ENCODE data around the gene DDX10. TPM values are rescaled to one million over a fixed set of nuclear protein-coding genes. Genes with fewer than 3 reads are reported as not detected.

DDX10 gene
- total and polyA plus RNA-seq, 9 of the 15 experiments (the other 6 are each of a cell fraction or from before 2014, with no cell fraction given) = 33.9 to 94.6 (median 50.7) TPM

DNA sequence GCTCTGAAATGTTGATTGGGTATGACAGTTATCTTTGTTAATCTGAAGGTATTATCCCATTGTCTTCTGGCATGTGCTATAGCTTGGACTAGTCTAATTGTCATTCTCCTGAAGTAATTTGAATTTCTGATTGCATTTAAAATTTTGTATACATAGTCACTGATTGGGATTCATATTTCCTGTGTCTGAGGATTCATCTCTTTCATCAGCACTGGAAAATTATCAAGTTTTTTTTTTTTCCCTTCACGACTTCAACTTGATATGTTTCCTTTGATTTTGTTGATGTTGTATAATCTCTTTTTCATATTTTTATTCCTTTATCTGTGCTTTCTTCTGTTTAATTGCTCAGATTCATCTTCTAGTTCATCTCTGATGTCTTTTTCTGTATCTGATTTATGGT lies 104.1 kb downstream of the DDX10 start:
- BruUV-seq (replicated peaks) = no TSS peak
- Histone ChIP-seq H3K9ac (ENCODE audit: insufficient read depth in 1 of 2, low read depth in 2 of 2, low read length in 2 of 2) (no peak overlapping the region), H3K4me2 (ENCODE audit: insufficient read depth, low read length) (no peak overlapping the region), H3K79me2 (ENCODE audit: control insufficient read depth, insufficient read depth, low read length) (peaks cover 12% of the 10 kb centered on the region; the same call in 2 of the 3 replicates), H4K20me1 (replicated peaks; ENCODE audit: control insufficient read depth, insufficient read depth, low read length) (no peaks in the 10 kb centered on the region), H3K4me3 (no peak overlapping the region), H3K9me3 (replicated peaks; ENCODE audit: control insufficient read depth, insufficient read depth, low read depth, low read length) (no peaks in the 10 kb centered on the region), H3K27ac (ENCODE audit: extremely low read depth, low read depth, low read length) (no peak overlapping the region), H3K36me3 (ENCODE audit: control insufficient read depth, insufficient read depth, low read length) (no peaks in the 10 kb centered on the region), H3K9me1 (ENCODE audit: control insufficient read depth, insufficient read depth, low read length) (no peaks in the 10 kb centered on the region), H2AFZ (ENCODE audit: low read depth, low read length) (no peak overlapping the region), H3K27me3 (ENCODE audit: control insufficient read depth in 2 of 2, insufficient read depth in 2 of 2, low read length in 2 of 2) (no peaks in the 10 kb centered on the region), H3K4me1 (replicated peaks in 1 of 2; ENCODE audit: control insufficient read depth in 2 of 2, insufficient read depth in 2 of 2, low read length in 2 of 2) (no peaks in the 10 kb centered on the region)
- FAIRE-seq (no peak), DNase-seq (ENCODE audit: extremely low read depth in 1 of 4, low spot score in 3 of 4) (no peak), ATAC-seq (no peak)
- 45% methylated on average over 1 of the region's 1 CpG for WGBS (ENCODE audit: insufficient coverage, low coverage, missing lambda C conversion rate)
- intact Hi-C loops (cut with micrococcal nuclease) (no loop called here), in situ Hi-C loops (cut with MboI) (no loop called here)
- TF ChIP-seq BDP1 (IDR thresholded peaks at IDR 0.05; ENCODE audit: insufficient read depth, insufficient read length) (no peak), RUNX1 (IDR thresholded peaks at IDR 0.05; ENCODE audit: low read depth) (no peak), TFAM (CRISPR knock-in tag; conservative IDR thresholded peaks at IDR 0.05) (no peak), HDAC1 (IDR thresholded peaks at IDR 0.05) (no peak), PCBP1 (IDR thresholded peaks at IDR 0.05; ENCODE audit: low read depth, low read length, poor library complexity, severe bottlenecking) (no peak), MCM5 (IDR thresholded peaks at IDR 0.05; ENCODE audit: low read depth) (no peak), ZNF444 (CRISPR knock-in tag; IDR thresholded peaks at IDR 0.05) (no peak), MTF1 (CRISPR knock-in tag; IDR thresholded peaks at IDR 0.05; ENCODE audit: borderline replicate concordance) (no peak)
- TF ChIP-seq, protein P1, sequence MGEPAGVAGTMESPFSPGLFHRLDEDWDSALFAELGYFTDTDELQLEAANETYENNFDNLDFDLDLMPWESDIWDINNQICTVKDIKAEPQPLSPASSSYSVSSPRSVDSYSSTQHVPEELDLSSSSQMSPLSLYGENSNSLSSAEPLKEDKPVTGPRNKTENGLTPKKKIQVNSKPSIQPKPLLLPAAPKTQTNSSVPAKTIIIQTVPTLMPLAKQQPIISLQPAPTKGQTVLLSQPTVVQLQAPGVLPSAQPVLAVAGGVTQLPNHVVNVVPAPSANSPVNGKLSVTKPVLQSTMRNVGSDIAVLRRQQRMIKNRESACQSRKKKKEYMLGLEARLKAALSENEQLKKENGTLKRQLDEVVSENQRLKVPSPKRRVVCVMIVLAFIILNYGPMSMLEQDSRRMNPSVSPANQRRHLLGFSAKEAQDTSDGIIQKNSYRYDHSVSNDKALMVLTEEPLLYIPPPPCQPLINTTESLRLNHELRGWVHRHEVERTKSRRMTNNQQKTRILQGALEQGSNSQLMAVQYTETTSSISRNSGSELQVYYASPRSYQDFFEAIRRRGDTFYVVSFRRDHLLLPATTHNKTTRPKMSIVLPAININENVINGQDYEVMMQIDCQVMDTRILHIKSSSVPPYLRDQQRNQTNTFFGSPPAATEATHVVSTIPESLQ (CRISPR knock-in tag; IDR thresholded peaks at IDR 0.05) = no peak
- TF ChIP-seq, protein P2, sequence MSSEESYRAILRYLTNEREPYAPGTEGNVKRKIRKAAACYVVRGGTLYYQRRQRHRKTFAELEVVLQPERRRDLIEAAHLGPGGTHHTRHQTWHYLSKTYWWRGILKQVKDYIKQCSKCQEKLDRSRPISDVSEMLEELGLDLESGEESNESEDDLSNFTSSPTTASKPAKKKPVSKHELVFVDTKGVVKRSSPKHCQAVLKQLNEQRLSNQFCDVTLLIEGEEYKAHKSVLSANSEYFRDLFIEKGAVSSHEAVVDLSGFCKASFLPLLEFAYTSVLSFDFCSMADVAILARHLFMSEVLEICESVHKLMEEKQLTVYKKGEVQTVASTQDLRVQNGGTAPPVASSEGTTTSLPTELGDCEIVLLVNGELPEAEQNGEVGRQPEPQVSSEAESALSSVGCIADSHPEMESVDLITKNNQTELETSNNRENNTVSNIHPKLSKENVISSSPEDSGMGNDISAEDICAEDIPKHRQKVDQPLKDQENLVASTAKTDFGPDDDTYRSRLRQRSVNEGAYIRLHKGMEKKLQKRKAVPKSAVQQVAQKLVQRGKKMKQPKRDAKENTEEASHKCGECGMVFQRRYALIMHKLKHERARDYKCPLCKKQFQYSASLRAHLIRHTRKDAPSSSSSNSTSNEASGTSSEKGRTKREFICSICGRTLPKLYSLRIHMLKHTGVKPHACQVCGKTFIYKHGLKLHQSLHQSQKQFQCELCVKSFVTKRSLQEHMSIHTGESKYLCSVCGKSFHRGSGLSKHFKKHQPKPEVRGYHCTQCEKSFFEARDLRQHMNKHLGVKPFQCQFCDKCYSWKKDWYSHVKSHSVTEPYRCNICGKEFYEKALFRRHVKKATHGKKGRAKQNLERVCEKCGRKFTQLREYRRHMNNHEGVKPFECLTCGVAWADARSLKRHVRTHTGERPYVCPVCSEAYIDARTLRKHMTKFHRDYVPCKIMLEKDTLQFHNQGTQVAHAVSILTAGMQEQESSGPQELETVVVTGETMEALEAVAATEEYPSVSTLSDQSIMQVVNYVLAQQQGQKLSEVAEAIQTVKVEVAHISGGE (CRISPR knock-in tag; IDR thresholded peaks at IDR 0.05) = no peak
- TF ChIP-seq, protein P3, sequence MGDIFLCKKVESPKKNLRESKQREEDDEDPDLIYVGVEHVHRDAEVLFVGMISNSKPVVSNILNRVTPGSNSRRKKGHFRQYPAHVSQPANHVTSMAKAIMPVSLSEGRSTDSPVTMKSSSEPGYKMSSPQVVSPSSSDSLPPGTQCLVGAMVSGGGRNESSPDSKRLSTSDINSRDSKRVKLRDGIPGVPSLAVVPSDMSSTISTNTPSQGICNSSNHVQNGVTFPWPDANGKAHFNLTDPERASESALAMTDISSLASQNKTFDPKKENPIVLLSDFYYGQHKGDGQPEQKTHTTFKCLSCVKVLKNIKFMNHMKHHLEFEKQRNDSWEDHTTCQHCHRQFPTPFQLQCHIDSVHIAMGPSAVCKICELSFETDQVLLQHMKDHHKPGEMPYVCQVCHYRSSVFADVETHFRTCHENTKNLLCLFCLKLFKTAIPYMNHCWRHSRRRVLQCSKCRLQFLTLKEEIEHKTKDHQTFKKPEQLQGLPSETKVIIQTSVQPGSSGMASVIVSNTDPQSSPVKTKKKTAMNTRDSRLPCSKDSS (IDR thresholded peaks at IDR 0.05; ENCODE audit: low read depth, partially characterized antibody) = no peak
- TF ChIP-seq, protein P4, sequence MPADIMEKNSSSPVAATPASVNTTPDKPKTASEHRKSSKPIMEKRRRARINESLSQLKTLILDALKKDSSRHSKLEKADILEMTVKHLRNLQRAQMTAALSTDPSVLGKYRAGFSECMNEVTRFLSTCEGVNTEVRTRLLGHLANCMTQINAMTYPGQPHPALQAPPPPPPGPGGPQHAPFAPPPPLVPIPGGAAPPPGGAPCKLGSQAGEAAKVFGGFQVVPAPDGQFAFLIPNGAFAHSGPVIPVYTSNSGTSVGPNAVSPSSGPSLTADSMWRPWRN (IDR thresholded peaks at IDR 0.05; ENCODE audit: low read depth) = no peak
- TF ChIP-seq, protein P5, sequence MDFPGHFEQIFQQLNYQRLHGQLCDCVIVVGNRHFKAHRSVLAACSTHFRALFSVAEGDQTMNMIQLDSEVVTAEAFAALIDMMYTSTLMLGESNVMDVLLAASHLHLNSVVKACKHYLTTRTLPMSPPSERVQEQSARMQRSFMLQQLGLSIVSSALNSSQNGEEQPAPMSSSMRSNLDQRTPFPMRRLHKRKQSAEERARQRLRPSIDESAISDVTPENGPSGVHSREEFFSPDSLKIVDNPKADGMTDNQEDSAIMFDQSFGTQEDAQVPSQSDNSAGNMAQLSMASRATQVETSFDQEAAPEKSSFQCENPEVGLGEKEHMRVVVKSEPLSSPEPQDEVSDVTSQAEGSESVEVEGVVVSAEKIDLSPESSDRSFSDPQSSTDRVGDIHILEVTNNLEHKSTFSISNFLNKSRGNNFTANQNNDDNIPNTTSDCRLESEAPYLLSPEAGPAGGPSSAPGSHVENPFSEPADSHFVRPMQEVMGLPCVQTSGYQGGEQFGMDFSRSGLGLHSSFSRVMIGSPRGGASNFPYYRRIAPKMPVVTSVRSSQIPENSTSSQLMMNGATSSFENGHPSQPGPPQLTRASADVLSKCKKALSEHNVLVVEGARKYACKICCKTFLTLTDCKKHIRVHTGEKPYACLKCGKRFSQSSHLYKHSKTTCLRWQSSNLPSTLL (IDR thresholded peaks at IDR 0.05) = no peak
- ChIA-PET POLR2A (no interaction called here), CTCF (ENCODE audit: low intra/inter-chr PET ratio) (no interaction called here)
